PC-3 (cell line): ENCODE results near the gene ATP1B4. TPM values are rescaled to one million over a fixed set of nuclear protein-coding genes. Genes with fewer than 3 reads are reported as not detected.

Experiments used
- ATAC-seq: fragments of 200-7000 bp; cut with Tn5 transposase; 2 replicates; pipeline ENCODE4 v1.9.1; 2020; ENCODE audit warnings: mild to moderate bottlenecking, moderate library complexity
- BruUV-seq: library from RNA; stranded (reverse); fragments of 400-500 nt; replicated peaks from 2 replicates; lab custom pipeline; 2021; lab: Mats Ljungman, UMichigan
- CTCF ChIA-PET: fragments of 300-600 bp; sonication (Branson Sonifier 250); formaldehyde crosslinking; loops from one replicate; lab custom pipeline; 2022; ENCODE audit warnings: antibody characterized with exemption; lab: Charles Lee
- POLR2A ChIA-PET: fragments of 300-600 bp; sonication (Branson Sonifier 250); formaldehyde crosslinking; loops from one replicate; lab custom pipeline; 2022; ENCODE audit warnings: antibody characterized with exemption; ENCODE audit not compliant: unreplicated experiment; lab: Charles Lee
- DNase-seq: peaks from one replicate; pipeline ENCODE4 v3.0.0-alpha.2; 2015
- H2AFZ ChIP-seq: fragments of 300-600 bp; sonication (generic); 2 replicates; pipeline ENCODE4 v1.6.0; 2016; ENCODE audit warnings: antibody characterized with exemption, low read length
- H3F3A ChIP-seq: fragments of 300-600 bp; sonication (generic); one replicate; pipeline ENCODE4 v1.6.0; 2017; ENCODE audit warnings: antibody characterized with exemption, low read length, control low read depth, mild to moderate bottlenecking; ENCODE audit not compliant: unreplicated experiment
- H3K27ac ChIP-seq: fragments of 300-600 bp; sonication (generic); 2 replicates; pipeline ENCODE4 v1.5.1; 2016; ENCODE audit warnings: mild to moderate bottlenecking, low read length
- H3K27me3 ChIP-seq: fragments of 300-600 bp; sonication (generic); 2 replicates; pipeline ENCODE4 v1.6.1; 2016; ENCODE audit warnings: low read length, mixed read lengths
- H3K36me3 ChIP-seq: fragments of 300-600 bp; sonication (generic); 2 replicates; pipeline ENCODE4 v1.6.1; 2016; ENCODE audit warnings: low read depth, mixed run types, low read length, mixed read lengths
- H3K4me1 ChIP-seq: fragments of 300-600 bp; sonication (generic); 2 replicates; pipeline ENCODE4 v1.5.1; 2016; ENCODE audit warnings: low read length; ENCODE audit not compliant: insufficient read depth
- H3K4me2 ChIP-seq: fragments of 300-600 bp; sonication (generic); 2 replicates; pipeline ENCODE4 v1.6.0; 2016; ENCODE audit warnings: low read length
- H3K4me3 ChIP-seq: fragments of 300-600 bp; sonication (generic); 2 replicates; pipeline ENCODE4 v1.5.1; 2016; ENCODE audit warnings: mild to moderate bottlenecking, low read length, mixed read lengths
- H3K79me2 ChIP-seq: fragments of 300-600 bp; sonication (generic); 2 replicates; pipeline ENCODE4 v1.6.1; 2017; ENCODE audit warnings: low read length, mixed read lengths
- H3K9ac ChIP-seq: fragments of 300-600 bp; sonication (generic); 2 replicates; pipeline ENCODE4 v1.6.0; 2016; ENCODE audit warnings: mild to moderate bottlenecking, low read length
- H3K9me2 ChIP-seq: fragments of 300-600 bp; sonication (generic); replicated peaks from 2 replicates; pipeline ENCODE4 v1.6.1; 2016; ENCODE audit warnings: mixed run types, low read length, mixed read lengths
- H3K9me3 ChIP-seq: fragments of 300-600 bp; sonication (generic); 2 replicates; pipeline ENCODE4 v1.6.1; 2016; ENCODE audit warnings: low read length, mixed read lengths
- H4K20me1 ChIP-seq: fragments of 300-600 bp; sonication (generic); 2 replicates; pipeline ENCODE4 v1.6.1; 2016; ENCODE audit warnings: low read length, mixed read lengths
- CTCF ChIP-seq: fragments of 300-600 bp; sonication (generic); conservative IDR thresholded peaks from 2 replicates; pipeline ENCODE4 v1.5.1; 2017; ENCODE audit warnings: antibody characterized with exemption, low read depth, mild to moderate bottlenecking, low read length
- EZH2 ChIP-seq: fragments of 300-600 bp; sonication (generic); IDR thresholded peaks from one replicate; pipeline ENCODE4 v1.6.1; 2017; ENCODE audit warnings: antibody characterized with exemption, mild to moderate bottlenecking, low read length; ENCODE audit not compliant: unreplicated experiment
- EZH2phosphoT487 ChIP-seq: fragments of 300-600 bp; sonication (generic); IDR thresholded peaks from 2 replicates; pipeline ENCODE4 v1.6.1; 2018; ENCODE audit warnings: mild to moderate bottlenecking, antibody characterized with exemption, low read length, borderline replicate concordance
- intact Hi-C: fragments of 100-400 bp; cut with micrococcal nuclease; formaldehyde crosslinking; loops from 2 replicates; pipeline ENCODE4 v1.9.0; 2023
- total RNA-seq: library from RNA; depleted of rRNA; stranded (reverse); fragments of >200 nt; gene quantifications from 2 replicates; pipeline ENCODE4 v1.2.3, GENCODE V29; 2014

Gene ATP1B4
- total RNA-seq, 1 experiment from 2014 or later = not detected

DNA sequence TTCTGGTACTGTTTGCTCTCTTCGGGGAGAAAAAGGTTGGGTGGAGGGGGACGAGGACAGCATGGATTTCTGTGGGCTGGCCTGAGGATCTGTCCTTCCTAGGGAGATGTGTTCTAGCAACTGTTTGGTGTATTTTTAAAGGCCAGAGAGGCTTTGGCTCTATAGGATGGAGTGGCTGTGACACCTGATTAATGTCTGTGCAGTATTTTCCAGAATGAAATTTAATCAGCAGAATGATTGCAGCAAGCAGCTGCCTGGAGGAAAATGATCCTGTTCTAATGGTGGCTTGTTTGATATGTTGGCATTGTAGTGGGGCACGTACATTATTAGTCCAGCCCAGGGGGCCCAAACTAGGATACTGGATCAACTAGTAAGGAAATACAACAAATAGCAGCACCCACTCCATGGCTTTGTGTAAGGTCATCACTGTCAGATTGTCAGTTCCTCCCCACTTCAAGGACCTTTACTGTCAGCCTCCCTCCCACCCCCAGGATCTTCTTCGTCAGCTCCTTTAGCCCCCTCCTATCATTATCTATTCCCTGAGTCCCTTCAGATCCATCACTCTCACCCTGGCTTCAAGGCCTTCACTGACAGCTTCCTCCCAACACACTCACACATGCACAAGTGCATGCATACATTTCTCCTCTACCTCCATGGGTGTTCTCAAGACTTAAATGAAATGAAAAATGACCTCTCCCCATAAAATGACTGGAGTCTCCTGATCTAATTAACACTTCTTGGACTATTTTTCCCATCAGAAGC is 40.2 kb upstream of the ATP1B4 start:
- Histone ChIP-seq H3K9me2 (no peaks in the 10 kb centered on the region), H3K4me3 (no peak overlapping the region), H4K20me1 (no peaks in the 10 kb centered on the region), H3K27me3 (no peaks in the 10 kb centered on the region), H3K36me3 (no peaks in the 10 kb centered on the region), H3K79me2 (no peaks in the 10 kb centered on the region), H3K27ac (no peak overlapping the region), H3F3A (peaks cover 9% of the 10 kb centered on the region), H2AFZ (no peak overlapping the region), H3K9me3 (no peaks in the 10 kb centered on the region), H3K9ac (no peak overlapping the region), H3K4me1 (peaks cover 15% of the 10 kb centered on the region), H3K4me2 (no peak overlapping the region)
- DNase-seq = no peak
- ChIA-PET POLR2A (no interaction called here), CTCF (no interaction called here)
- no TSS peak for BruUV-seq
- no peak for ATAC-seq
- intact Hi-C loops = no loop called here
- TF ChIP-seq EZH2 (no peak), EZH2phosphoT487 (no peak), CTCF (no peak)

- ATAC-seq (no peak), DNase-seq (no peak)
- Histone ChIP-seq H3K9ac (no peak overlapping the region), H3K4me1 (no peaks in the 10 kb centered on the region), H3K27me3 (no peaks in the 10 kb centered on the region), H3F3A (no peaks in the 10 kb centered on the region), H3K9me3 (no peaks in the 10 kb centered on the region), H3K27ac (no peak overlapping the region), H3K9me2 (no peaks in the 10 kb centered on the region), H4K20me1 (no peaks in the 10 kb centered on the region), H2AFZ (no peak overlapping the region), H3K4me2 (no peak overlapping the region), H3K4me3 (no peak overlapping the region), H3K79me2 (no peaks in the 10 kb centered on the region), H3K36me3 (no peaks in the 10 kb centered on the region)
- TF ChIP-seq CTCF (no peak), EZH2 (no peak), EZH2phosphoT487 (no peak)
- ChIA-PET CTCF (no interaction called here), POLR2A (no interaction called here)
- intact Hi-C loops = no loop called here
- BruUV-seq = no TSS peak
These were observed 30.8 kb upstream of the ATP1B4 start for GRCh38 chrX:120331116-120331515.

- H3K4me2 ChIP-seq = no peak overlapping the region
- H2AFZ ChIP-seq = no peak overlapping the region
- no peak for TF ChIP-seq EZH2
- intact Hi-C loops = no loop called here
- H4K20me1 ChIP-seq = no peaks in the 10 kb centered on the region
- H3K36me3 ChIP-seq = no peaks in the 10 kb centered on the region
- no peak overlapping the region for H3K27ac ChIP-seq
- H3K79me2 ChIP-seq = no peaks in the 10 kb centered on the region
- no peak overlapping the region for H3K4me3 ChIP-seq
- no peaks in the 10 kb centered on the region for H3K9me3 ChIP-seq
- DNase-seq (no peak), ATAC-seq (no peak)
- ChIA-PET POLR2A (no interaction called here), CTCF (no interaction called here)
- H3K27me3 ChIP-seq = no peaks in the 10 kb centered on the region
- H3K9me2 ChIP-seq = no peaks in the 10 kb centered on the region
- H3K4me1 ChIP-seq = no peaks in the 10 kb centered on the region
- H3K9ac ChIP-seq = no peak overlapping the region
- no peaks in the 10 kb centered on the region for H3F3A ChIP-seq
- no TSS peak for BruUV-seq
These were observed 29.5 kb upstream of the ATP1B4 start for GRCh38 chrX:120332394-120332793.
